ENCODE data around the gene FAM181B. TPM values are rescaled to one million over a fixed set of nuclear protein-coding genes. Genes with fewer than 3 reads are reported as not detected.

FAM181B gene
- polyA plus RNA-seq, 1 of the 3 experiments (the other 2 are of a cell fraction): 0.02 TPM

GRCh38 chr11:82752801-82753200 lies 19.1 kb upstream of the FAM181B start:
- Histone ChIP-seq H3K4me1 (ENCODE audit: control insufficient read depth in 1 of 2, insufficient read depth in 2 of 2, low read depth in 1 of 2, low read length in 1 of 2) (peaks cover 0 to 15% of the 10 kb centered on the region in 2 experiments; a peak in 2 of 4 replicates), H3K27me3 (ENCODE audit: insufficient read depth) (no peaks in the 10 kb centered on the region; the same call in 1 of the 2 replicates), H3K27ac (ENCODE audit: low read depth in 2 of 2, low read length in 1 of 2) (no peak overlapping the region), H4K20me1 (ENCODE audit: insufficient read depth) (no peaks in the 10 kb centered on the region), H3K4me3 (ENCODE audit: low read depth in 2 of 2, low read length in 1 of 2) (no peak overlapping the region), H3F3A (replicated peaks; ENCODE audit: insufficient read depth) (no peaks in the 10 kb centered on the region), H2AFZ (ENCODE audit: low read depth) (no peak overlapping the region), H3K9me2 (no peaks in the 10 kb centered on the region), H3K79me2 (ENCODE audit: insufficient read depth) (no peaks in the 10 kb centered on the region), H3K9me3 (no peaks in the 10 kb centered on the region), H3K36me3 (replicated peaks in 1 of 2; ENCODE audit: control insufficient read depth in 1 of 2, insufficient read depth in 2 of 2, low read length in 1 of 2) (no peaks in the 10 kb centered on the region), H3K9ac (no peak overlapping the region), H3K4me2 (no peak overlapping the region)
- TF ChIP-seq RCOR1 (IDR thresholded peaks at IDR 0.05; ENCODE audit: low read length): no peak
- TF ChIP-seq MXI1 (IDR thresholded peaks at IDR 0.05; ENCODE audit: low read depth, low read length): no peak
- ChIA-PET CTCF (interaction anchor here (0.9 to 1.1 kb wide), 2 partner anchors 14 to 115 kb away, joined by 3 to 4 read pairs; no protein-coding TSS in a partner anchor), POLR2A (no interaction called here)
- no peak for DNase-seq

GRCh38 chr11:82750643-82751139 lies 17.0 kb upstream of the FAM181B start:
- POLR2A ChIA-PET: interaction anchor here (0.8 kb wide), 1 partner anchor 17 kb away, joined by 3 read pairs; the partner anchor contains the start of gene FAM181B
- H3K36me3 ChIP-seq (replicated peaks in 1 of 2; ENCODE audit: control insufficient read depth in 1 of 2, insufficient read depth in 2 of 2, low read length in 1 of 2): no peaks in the 10 kb centered on the region
- peak overlapping the region; percentile 27; the same call in 1 of the 2 replicates for H2AFZ ChIP-seq (ENCODE audit: low read depth)

More at GRCh38 chr11:82750643-82751139, 17.0 kb upstream of the FAM181B start:
- no peak overlapping the region for H3K4me2 ChIP-seq
- no peaks in the 10 kb centered on the region for H3K27me3 ChIP-seq (ENCODE audit: insufficient read depth)
- CTCF ChIA-PET: interaction anchor here (0.8 to 1.3 kb wide), 2 partner anchors 13 to 17 kb away, joined by 3 to 5 read pairs; partner anchors contain the start of gene FAM181B
- no peaks in the 10 kb centered on the region for H3K79me2 ChIP-seq (ENCODE audit: insufficient read depth)
- peak overlapping the region in 1 of 2 experiments; percentile 88; a peak in 2 of 4 replicates for H3K27ac ChIP-seq (ENCODE audit: low read depth in 2 of 2, low read length in 1 of 2)
- H4K20me1 ChIP-seq (ENCODE audit: insufficient read depth): no peaks in the 10 kb centered on the region
- H3K9ac ChIP-seq: no peak overlapping the region
- no peaks in the 10 kb centered on the region for H3K9me3 ChIP-seq
- no peaks in the 10 kb centered on the region for H3K9me2 ChIP-seq
- peaks cover 0 to 10% of the 10 kb centered on the region in 2 experiments; a peak in 2 of 4 replicates for H3K4me1 ChIP-seq (ENCODE audit: control insufficient read depth in 1 of 2, insufficient read depth in 2 of 2, low read depth in 1 of 2, low read length in 1 of 2)
- 17% methylated on average over 6 of the region's 9 CpGs for WGBS (ENCODE audit: low lambda C conversion rate)
- H3K4me3 ChIP-seq (ENCODE audit: low read depth in 2 of 2, low read length in 1 of 2): no peak overlapping the region; a peak in 1 of 4 replicates
- peak; percentile 47 for DNase-seq
- TF ChIP-seq RAD21 (IDR thresholded peaks at IDR 0.05; ENCODE audit: low read length) (no peak; the same call in 1 of the 2 replicates), CHD2 (IDR thresholded peaks at IDR 0.05; ENCODE audit: low read length, partially characterized antibody) (peak; percentile 42), EP300 (IDR thresholded peaks at IDR 0.05; ENCODE audit: borderline replicate concordance in 1 of 2, low read depth in 1 of 2, low read length in 1 of 2) (0 out of 4 replicates have a peak, but pooled peaks of 1 of the 2 experiments have one; percentile 9), MEF2A (IDR thresholded peaks at IDR 0.05; ENCODE audit: borderline replicate concordance, low read depth) (no peak), RXRA (IDR thresholded peaks at IDR 0.05; ENCODE audit: borderline replicate concordance, low read depth) (no peak), NRF1 (IDR thresholded peaks at IDR 0.05; ENCODE audit: low read depth, low read length) (no peak), USF1 (IDR thresholded peaks at IDR 0.05; ENCODE audit: borderline replicate concordance, low read depth) (no peak), RCOR1 (IDR thresholded peaks at IDR 0.05; ENCODE audit: low read length) (peak; percentile 66), IRF3 (IDR thresholded peaks at IDR 0.05; ENCODE audit: low read depth, low read length) (no peak)
- H3F3A ChIP-seq (replicated peaks; ENCODE audit: insufficient read depth): no peaks in the 10 kb centered on the region
